Endodermal cell (in vitro differentiated cells): ENCODE data around the gene SDK2. TPM values are rescaled to one million over a fixed set of nuclear protein-coding genes. Genes with fewer than 3 reads are reported as not detected.
"Not testable (repeated sequence)": the region's sequence is repeated elsewhere in the genome, so short reads cannot be mapped to it uniquely, and the experiment has no call there.

Experiments used
- DNase-seq: peaks from one replicate; pipeline ENCODE4 v3.0.0-alpha.2; 2017
- H3K27ac ChIP-seq: 2 replicates; pipeline ENCODE4 v1.5.1; 2013; ENCODE audit warnings: mild to moderate bottlenecking, low read depth, low read length, moderate library complexity
- H3K27me3 ChIP-seq: 2 replicates; pipeline ENCODE4 v1.6.1; 2013; ENCODE audit warnings: mild to moderate bottlenecking, low read length, moderate library complexity; ENCODE audit not compliant: insufficient read depth, control insufficient read depth, poor library complexity, severe bottlenecking
- H3K36me3 ChIP-seq: 2 replicates; pipeline ENCODE4 v1.7.0; 2013; ENCODE audit warnings: mild to moderate bottlenecking, low read length, moderate library complexity; ENCODE audit not compliant: control insufficient read depth, insufficient read depth
- H3K4me1 ChIP-seq: one replicate; pipeline ENCODE4 v1.7.0; 2013; ENCODE audit warnings: low read length; ENCODE audit not compliant: control insufficient read depth, insufficient read depth
- H3K4me3 ChIP-seq: 2 replicates; pipeline ENCODE4 v1.5.1; 2013; ENCODE audit warnings: mild to moderate bottlenecking, low read length, moderate library complexity
- H3K9ac ChIP-seq: 2 replicates; pipeline ENCODE4 v1.6.1; 2013; ENCODE audit warnings: mild to moderate bottlenecking, low read length, moderate library complexity; ENCODE audit not compliant: poor library complexity, severe bottlenecking; ENCODE audit errors: extremely low read depth
- H3K9me3 ChIP-seq: 2 replicates; pipeline ENCODE4 v1.6.1; 2013; ENCODE audit warnings: mild to moderate bottlenecking, low read length, moderate library complexity; ENCODE audit not compliant: control insufficient read depth
- H3K27ac Mint-ChIP-seq: 2 replicates; pipeline ENCODE4 v1.8.0; 2020; ENCODE audit warnings: mixed read lengths
- H3K27me3 Mint-ChIP-seq: 2 replicates; pipeline ENCODE4 v1.8.0; 2021; ENCODE audit warnings: mild to moderate bottlenecking, mixed read lengths; ENCODE audit not compliant: insufficient read depth
- H3K36me3 Mint-ChIP-seq: 2 replicates; pipeline ENCODE4 v1.8.0; 2020; ENCODE audit warnings: low read depth, mixed read lengths
- H3K4me1 Mint-ChIP-seq: 2 replicates; pipeline ENCODE4 v1.8.0; 2020; ENCODE audit warnings: mixed read lengths
- H3K4me3 Mint-ChIP-seq: 2 replicates; pipeline ENCODE4 v1.8.0; 2020; ENCODE audit warnings: mild to moderate bottlenecking, moderate library complexity, mixed read lengths
- H3K9me3 Mint-ChIP-seq: 2 replicates; pipeline ENCODE4 v1.8.0; 2020; ENCODE audit warnings: mild to moderate bottlenecking, mixed read lengths
- CTCF ChIP-seq: fragments of 200-600 bp; sonication (generic); conservative IDR thresholded peaks from 2 replicates; pipeline ENCODE4 v1.5.0; 2021; ENCODE audit warnings: antibody characterized with exemption, mild to moderate bottlenecking
- WGBS, 2 experiments: methylation state at CpG; one replicate each; pipeline versions ENCODE4 v1.1.5 to v1.1.7; 2013; ENCODE audit warnings: missing lambda C conversion rate in 2 of 2, mixed read lengths in 1 of 2; ENCODE audit not compliant: insufficient coverage in 1 of 2, insufficient read length in 1 of 2; 5-methylcytosine and 5-hydroxymethylcytosine counted together
- total RNA-seq, 2 donors: library from RNA; stranded (reverse); fragmentation: NEBNext Ultra II Directional in 1 of 2; extraction: Animal tissue kit (Norgen Biotek cat#: 25700) in 1 of 2; gene quantifications; 2 replicates in 1 of 2; 3 replicates in 1 of 2; pipeline ENCODE4 v1.2.1, GENCODE V29; 2021

SDK2 gene
- total RNA-seq, 2 donors from 2014 or later: 5.9 to 7.0 TPM

GRCh38 chr17:73311781-73312641 lies 332.2 kb downstream of the SDK2 start, which contains the start of gene CDC42EP4:
Gene CDC42EP4 (minus strand): TSS chr17:73312001. CDS start chr17:73286500, 25,501 bp downstream.
- H3K4me1 Mint-ChIP-seq: peaks cover 33% of the 10 kb centered on the region
- H3K9me3 Mint-ChIP-seq: no peaks in the 10 kb centered on the region
- H3K27me3 Mint-ChIP-seq: peaks cover 13% of the 10 kb centered on the region
- TF ChIP-seq CTCF: no peak
- H3K27ac Mint-ChIP-seq: peak within 1 kb of the TSS; percentile 91
- Histone ChIP-seq H3K27me3 (no peaks in the 10 kb centered on the region), H3K27ac (peak within 1 kb of the TSS; percentile 95), H3K4me1 (peaks cover 14% of the 10 kb centered on the region), H3K9ac (peak within 1 kb of the TSS; percentile 87), H3K36me3 (peaks cover 12% of the 10 kb centered on the region), H3K9me3 (no peaks in the 10 kb centered on the region), H3K4me3 (peak within 1 kb of the TSS; percentile 98)
- 2 to 7% methylated on average over 27 to 71 of the region's 71 CpGs for WGBS, 2 experiments
- H3K4me3 Mint-ChIP-seq: peak within 1 kb of the TSS; percentile 85
- peak; percentile 100 for DNase-seq
- peaks cover 10% of the 10 kb centered on the region for H3K36me3 Mint-ChIP-seq

DNA sequence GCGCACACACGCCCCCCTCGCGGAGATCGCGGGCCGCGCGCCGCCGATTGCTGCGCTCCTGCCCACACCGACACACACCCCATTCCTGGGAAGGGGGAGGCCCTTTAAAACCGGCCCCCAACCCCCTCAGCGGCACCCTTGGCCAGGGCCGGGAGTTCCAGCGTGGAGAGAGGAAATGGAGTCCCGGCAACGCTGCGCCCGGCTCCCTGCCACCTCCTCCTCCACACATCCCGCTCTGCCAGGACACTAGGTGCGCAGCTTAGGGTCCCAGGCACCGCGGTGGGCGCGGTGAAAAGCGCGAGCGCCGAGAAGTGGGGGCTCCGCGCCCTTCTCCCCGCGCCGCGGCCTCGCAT lies 332.8 kb downstream of the SDK2 start:
- H3K27me3 Mint-ChIP-seq: peaks cover 13% of the 10 kb centered on the region
- Histone ChIP-seq H3K9ac (peak overlapping the region; percentile 87), H3K36me3 (peaks cover 18% of the 10 kb centered on the region), H3K9me3 (no peaks in the 10 kb centered on the region), H3K4me1 (peaks cover 15% of the 10 kb centered on the region), H3K27me3 (no peaks in the 10 kb centered on the region), H3K4me3 (peak overlapping the region; percentile 98), H3K27ac (peak overlapping the region; percentile 95)
- WGBS, 2 experiments: 0% methylated on average over 16 to 38 of the region's 38 CpGs
- H3K36me3 Mint-ChIP-seq: peaks cover 15% of the 10 kb centered on the region
- peaks cover 28% of the 10 kb centered on the region for H3K4me1 Mint-ChIP-seq
- peak overlapping the region; percentile 85 for H3K4me3 Mint-ChIP-seq
- peak; percentile 81 for DNase-seq
- no peak for TF ChIP-seq CTCF
- no peaks in the 10 kb centered on the region for H3K9me3 Mint-ChIP-seq
- peak overlapping the region; percentile 91 for H3K27ac Mint-ChIP-seq

DNA sequence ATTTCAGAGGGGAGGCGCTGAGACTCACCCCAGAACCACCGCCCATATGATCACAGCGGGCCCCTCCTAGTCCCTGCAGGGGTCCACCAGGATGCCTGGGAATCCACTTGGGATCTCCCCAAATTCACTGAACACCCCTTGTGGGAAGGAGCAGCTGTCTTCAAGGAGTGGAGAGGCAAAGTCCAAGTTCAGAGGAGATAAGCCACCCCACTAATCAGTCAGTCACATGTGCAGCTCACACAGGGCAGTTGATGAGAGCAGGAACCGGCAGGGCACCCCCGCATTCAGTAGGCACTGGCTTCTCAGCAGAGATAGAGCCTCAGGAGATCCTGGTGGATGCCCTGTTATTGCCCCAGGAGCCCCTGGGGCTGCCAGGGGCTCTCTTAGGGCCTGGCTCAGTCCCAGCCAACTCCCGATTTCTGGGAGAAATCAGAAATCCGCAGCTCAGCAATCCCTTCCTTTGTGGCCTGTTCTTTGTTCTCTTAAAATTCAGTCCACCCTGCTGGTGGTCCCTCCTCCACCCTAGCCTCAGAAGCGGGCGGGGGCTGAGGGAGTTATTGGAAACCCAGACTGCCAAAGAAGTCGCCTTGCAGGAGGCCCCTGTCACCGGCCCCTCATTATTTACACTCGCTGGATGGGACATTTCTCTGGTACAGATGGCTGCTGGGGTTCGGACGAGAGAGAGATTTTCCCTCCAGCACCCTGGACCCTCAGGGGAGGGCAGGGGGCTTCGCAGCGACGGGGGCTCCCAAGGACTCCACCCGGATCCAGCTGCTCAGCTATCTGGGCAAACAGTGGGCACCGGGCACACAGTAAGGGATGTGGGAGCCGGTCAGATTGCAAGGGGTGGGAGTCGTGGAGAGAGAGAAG lies 334.3 kb downstream of the SDK2 start:
- Histone ChIP-seq H3K27me3 (no peaks in the 10 kb centered on the region), H3K4me1 (peaks cover 25% of the 10 kb centered on the region), H3K36me3 (peaks cover 22% of the 10 kb centered on the region), H3K4me3 (peak overlapping the region; percentile 98), H3K27ac (peak overlapping the region; percentile 95), H3K9me3 (no peaks in the 10 kb centered on the region), H3K9ac (peak overlapping the region; percentile 87)
- 14 to 26% methylated on average over 9 to 20 of the region's 21 CpGs for WGBS, 2 experiments
- Mint-ChIP-seq H3K4me3 (peak overlapping the region; percentile 85), H3K27me3 (peaks cover 13% of the 10 kb centered on the region), H3K36me3 (peaks cover 15% of the 10 kb centered on the region), H3K27ac (peak overlapping the region; percentile 95), H3K9me3 (no peaks in the 10 kb centered on the region), H3K4me1 (peaks cover 35% of the 10 kb centered on the region)
- DNase-seq: peak; percentile 81
- no peak for TF ChIP-seq CTCF

GRCh38 chr17:73308959-73309358 lies 335.3 kb downstream of the SDK2 start:
- H3K9me3 ChIP-seq, H3K27me3 ChIP-seq, H3K4me3 ChIP-seq, H3K9ac ChIP-seq, H3K27ac Mint-ChIP-seq, H3K27ac ChIP-seq, H3K27me3 Mint-ChIP-seq, H3K9me3 Mint-ChIP-seq: not testable (repeated sequence)
- peaks cover 17% of the 10 kb centered on the region for H3K36me3 Mint-ChIP-seq
- peaks cover 43% of the 10 kb centered on the region for H3K4me1 Mint-ChIP-seq
- peak; percentile 39 for DNase-seq
- peaks cover 35% of the 10 kb centered on the region for H3K4me1 ChIP-seq
- H3K36me3 ChIP-seq: peaks cover 22% of the 10 kb centered on the region
- WGBS, 2 experiments: 94 to 100% methylated on average over 2 to 4 of the region's 5 CpGs
- peak overlapping the region; percentile 85 for H3K4me3 Mint-ChIP-seq
